Adrenal gland (tissue), 5 donors: ENCODE data around the gene BRINP1.

Source experiments
- CTCF ChIP-seq, 6 experiments: fragments of 450-650 bp in 4 of 6; fragments of 200-600 bp in 2 of 6; sonication (generic) in 1 of 6; IDR thresholded peaks; 1 replicate in 5 of 6; 2 replicates in 1 of 6; pipeline versions ENCODE4 v1.5.1 to v1.8.0; 2016 to 2021; ENCODE audit warnings: antibody characterized with exemption in 6 of 6, mild to moderate bottlenecking in 2 of 6, moderate library complexity in 1 of 6
- POLR2A ChIP-seq, 2 donors: fragments of 450-650 bp; IDR thresholded peaks; one replicate each; pipeline ENCODE4 v1.6.1; 2017; ENCODE audit warnings: antibody characterized with exemption in 2 of 2, mild to moderate bottlenecking in 2 of 2, moderate library complexity in 1 of 2
- donor health status: DM: no; HTN: no; CAD: no.

DNA sequence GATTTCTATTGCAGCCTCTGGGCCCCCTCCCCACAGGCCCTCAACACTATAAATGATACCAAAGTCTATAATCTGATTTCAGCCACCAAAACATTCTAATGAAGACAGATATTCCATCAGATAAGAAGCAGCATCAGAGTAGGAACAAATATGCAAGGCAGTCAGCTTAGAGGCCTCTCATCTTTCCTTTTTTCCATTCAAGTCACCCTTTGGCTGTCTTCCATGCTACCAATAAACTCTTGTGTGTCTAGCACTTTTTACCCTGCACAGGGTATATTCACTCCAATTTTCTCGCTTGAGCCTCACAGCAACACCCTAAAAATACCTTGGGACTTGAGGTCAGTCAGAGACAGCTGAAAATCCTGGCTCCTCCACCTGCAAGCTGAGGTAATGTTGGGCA, 193.7 kb downstream of the BRINP1 start:
- TF ChIP-seq CTCF (IDR thresholded peaks at IDR 0.05) (no peak), POLR2A (IDR thresholded peaks at IDR 0.05) (no peak)
